Natural killer cell (primary cell): ENCODE results near the gene NPFFR1. TPM values are rescaled to one million over a fixed set of nuclear protein-coding genes. Genes with fewer than 3 reads are reported as not detected.

Experiments used
- ATAC-seq, 3 donors: fragments of 150-1000 bp in 2 of 3; fragments of 200-7000 bp in 1 of 3; cut with Tn5 transposase; 1 replicate in 1 of 3; 2 replicates in 2 of 3; pipeline ENCODE4 v1.10.0; 2021; ENCODE audit warnings: mild to moderate bottlenecking in 2 of 3, moderate library complexity in 2 of 3
- DNase-seq, 2 donors: peaks; one replicate each; pipeline versions ENCODE4 v3.0.0 to v3.0.0-alpha.2; 2013 to 2021; ENCODE audit warnings: mixed read lengths in 1 of 2
- H3K27ac ChIP-seq: one replicate; pipeline ENCODE4 v1.5.1; 2013; ENCODE audit warnings: mild to moderate bottlenecking, low read length
- H3K27me3 ChIP-seq: one replicate; pipeline ENCODE4 v1.6.1; 2013; ENCODE audit warnings: low read length; ENCODE audit not compliant: control insufficient read depth, insufficient read depth
- H3K36me3 ChIP-seq: one replicate; pipeline ENCODE4 v1.6.1; 2013; ENCODE audit warnings: low read length; ENCODE audit not compliant: control insufficient read depth, insufficient read depth
- H3K4me1 ChIP-seq: one replicate; pipeline ENCODE4 v1.6.1; 2013; ENCODE audit warnings: low read length; ENCODE audit not compliant: control insufficient read depth, insufficient read depth
- H3K4me3 ChIP-seq: one replicate; pipeline ENCODE4 v1.5.1; 2013; ENCODE audit warnings: low read length
- H3K9me3 ChIP-seq: one replicate; pipeline ENCODE4 v1.6.1; 2013; ENCODE audit warnings: low read length; ENCODE audit not compliant: control insufficient read depth, insufficient read depth
- H3K27ac Mint-ChIP-seq, 2 donors: one replicate each; pipeline ENCODE4 v1.8.0; 2022; ENCODE audit warnings: mild to moderate bottlenecking in 2 of 2, mixed read lengths in 2 of 2, moderate library complexity in 1 of 2
- H3K27me3 Mint-ChIP-seq, 2 donors: one replicate each; pipeline ENCODE4 v1.8.0; 2022; ENCODE audit warnings: low read depth in 2 of 2, mixed read lengths in 2 of 2
- H3K36me3 Mint-ChIP-seq: one replicate; pipeline ENCODE4 v1.8.0; 2022; ENCODE audit warnings: mixed read lengths
- H3K4me1 Mint-ChIP-seq, 2 donors: one replicate each; pipeline ENCODE4 v1.8.0; 2022; ENCODE audit warnings: mixed read lengths in 2 of 2
- H3K4me3 Mint-ChIP-seq: one replicate; pipeline ENCODE4 v1.8.0; 2022; ENCODE audit warnings: mild to moderate bottlenecking, moderate library complexity, mixed read lengths
- H3K9me3 Mint-ChIP-seq, 2 donors: one replicate each; pipeline ENCODE4 v1.8.0; 2022; ENCODE audit warnings: mixed read lengths in 2 of 2
- CTCF ChIP-seq: fragments of 200-600 bp; IDR thresholded peaks from one replicate; pipeline ENCODE4 v1.8.0; 2022; ENCODE audit warnings: antibody characterized with exemption
- WGBS: methylation state at CpG from one replicate; pipeline ENCODE4 v1.1.7; 2013; ENCODE audit warnings: missing lambda C conversion rate; ENCODE audit not compliant: insufficient coverage; 5-methylcytosine and 5-hydroxymethylcytosine counted together
- intact Hi-C: fragments of 100-400 bp; cut with micrococcal nuclease; formaldehyde crosslinking; loops from one replicate; pipeline ENCODE4 v1.14.2; 2022
- total RNA-seq, 4 donors: library from RNA; stranded (reverse); fragments of 120-200 nt in 1 of 4; gene quantifications; one replicate each; pipeline versions ENCODE4 v1.2.3 to v1.2.4, GENCODE V29; 2013 to 2022

The NPFFR1 gene
- total RNA-seq, 3 donors from 2014 or later (not counting 1 experiment from before 2014, with no cell fraction given), result 0.05 TPM; not detected in 2

DNA sequence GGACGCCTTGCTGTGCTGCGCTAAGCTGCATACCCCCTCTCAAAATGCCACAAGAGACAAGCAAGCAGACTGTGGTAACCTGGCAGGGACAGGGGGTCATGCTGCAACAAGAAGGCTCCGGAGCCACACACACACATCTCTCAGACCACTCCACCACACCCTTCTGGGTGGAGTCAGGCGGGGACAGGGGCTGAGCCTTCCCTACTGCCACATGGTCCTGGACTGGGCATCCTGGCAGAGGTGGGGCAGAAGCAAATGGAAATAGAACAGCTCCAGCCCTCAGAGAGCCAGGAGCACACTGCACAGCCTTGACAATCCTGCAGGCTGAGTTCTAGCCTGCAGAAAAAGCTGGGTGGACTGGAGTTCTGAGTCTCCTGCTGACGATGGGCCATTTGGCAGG lies 28.4 kb upstream of the NPFFR1 start:
- Histone ChIP-seq H3K9me3 (no peaks in the 10 kb centered on the region), H3K27ac (no peak overlapping the region), H3K4me1 (no peaks in the 10 kb centered on the region), H3K36me3 (no peaks in the 10 kb centered on the region), H3K27me3 (no peaks in the 10 kb centered on the region), H3K4me3 (no peak overlapping the region)
- peaks cover 0 to 2% of the 10 kb centered on the region in 2 donors for H3K27me3 Mint-ChIP-seq
- no peak for TF ChIP-seq CTCF
- H3K27ac Mint-ChIP-seq, result no peak overlapping the region
- WGBS, result 93% methylated on average over 5 of the region's 5 CpGs
- ATAC-seq, result no peak
- H3K4me1 Mint-ChIP-seq, result no peaks in the 10 kb centered on the region
- no peak for DNase-seq
- no peak overlapping the region for H3K4me3 Mint-ChIP-seq
- H3K36me3 Mint-ChIP-seq, result no peaks in the 10 kb centered on the region
- H3K9me3 Mint-ChIP-seq, result no peaks in the 10 kb centered on the region
- intact Hi-C loops, result no loop called here

DNA sequence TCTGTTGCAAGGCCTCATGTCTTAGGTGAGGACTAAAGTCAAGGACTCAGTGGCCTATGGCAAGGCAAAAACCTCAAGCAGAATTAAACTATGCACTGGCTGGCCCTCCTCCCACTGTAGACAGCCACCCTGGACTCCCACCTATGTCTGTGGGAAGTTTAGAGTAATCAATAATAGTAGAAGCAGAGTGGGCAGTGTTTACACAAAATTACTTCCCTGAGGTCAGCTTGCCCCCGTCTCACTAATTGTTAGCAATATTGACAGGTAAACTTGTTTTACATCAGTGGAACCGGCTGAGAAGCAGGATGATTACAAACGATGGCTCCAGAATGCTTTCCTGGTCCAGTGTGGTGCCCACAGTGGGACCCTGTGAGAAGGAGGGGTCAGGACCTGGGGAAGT lies 27.9 kb upstream of the NPFFR1 start:
- Histone ChIP-seq H3K9me3 (no peaks in the 10 kb centered on the region), H3K27ac (no peak overlapping the region), H3K4me3 (no peak overlapping the region), H3K36me3 (no peaks in the 10 kb centered on the region), H3K27me3 (no peaks in the 10 kb centered on the region), H3K4me1 (no peaks in the 10 kb centered on the region)
- intact Hi-C loops, result no loop called here
- no peak for ATAC-seq
- TF ChIP-seq CTCF, result no peak
- H3K4me3 Mint-ChIP-seq, result no peak overlapping the region
- H3K27me3 Mint-ChIP-seq, result peaks cover 2 to 4% of the 10 kb centered on the region in 2 donors
- DNase-seq, result no peak
- no peaks in the 10 kb centered on the region for H3K36me3 Mint-ChIP-seq
- H3K9me3 Mint-ChIP-seq, result no peaks in the 10 kb centered on the region
- WGBS, result 96% methylated on average over 3 of the region's 3 CpGs
- no peaks in the 10 kb centered on the region for H3K4me1 Mint-ChIP-seq
- H3K27ac Mint-ChIP-seq, result no peak overlapping the region

DNA sequence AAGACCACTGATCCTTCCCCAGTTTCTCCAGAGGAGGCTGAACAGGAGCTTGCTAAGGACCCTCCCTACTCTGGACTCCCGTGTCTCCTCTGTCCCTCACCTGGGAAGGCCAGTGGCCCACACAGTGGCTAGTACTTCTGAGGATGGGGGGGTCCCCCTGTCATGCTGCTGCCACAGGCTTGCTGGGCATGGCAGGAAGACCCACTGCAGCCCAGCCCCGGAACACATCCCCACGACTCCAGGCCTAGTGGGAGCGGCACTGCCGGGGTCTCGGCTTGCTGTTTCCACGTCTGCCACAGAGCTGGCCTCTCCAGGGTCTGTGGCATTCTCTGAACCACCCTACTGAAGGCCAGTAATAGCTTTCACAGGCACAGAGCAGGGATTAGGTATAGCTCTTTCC lies 25.9 kb upstream of the NPFFR1 start:
- H3K4me3 ChIP-seq, result no peak overlapping the region
- no peaks in the 10 kb centered on the region for H3K36me3 ChIP-seq
- no peak overlapping the region for H3K27ac Mint-ChIP-seq
- no peaks in the 10 kb centered on the region for H3K9me3 ChIP-seq
- H3K4me3 Mint-ChIP-seq, result no peak overlapping the region
- H3K9me3 Mint-ChIP-seq, result no peaks in the 10 kb centered on the region
- H3K36me3 Mint-ChIP-seq, result no peaks in the 10 kb centered on the region
- no peak for TF ChIP-seq CTCF
- H3K27me3 Mint-ChIP-seq, result peaks cover 2 to 7% of the 10 kb centered on the region in 2 donors
- no peaks in the 10 kb centered on the region for H3K27me3 ChIP-seq
- ATAC-seq (no peak), DNase-seq (no peak)
- H3K4me1 ChIP-seq, result no peaks in the 10 kb centered on the region
- intact Hi-C loops, result no loop called here
- H3K4me1 Mint-ChIP-seq, result no peaks in the 10 kb centered on the region
- WGBS, result 97% methylated on average over 7 of the region's 7 CpGs
- H3K27ac ChIP-seq, result no peak overlapping the region
